CD1c-positive myeloid dendritic cell (primary cell): ENCODE results near the gene NAPSA.

Source experiments
- DNase-seq: peaks from one replicate; pipeline ENCODE4 v3.0.0-alpha.2; 2016; ENCODE audit errors: extremely low spot score

The NAPSA gene

GRCh38 chr19:50317115-50317514 lies 48.3 kb downstream of the NAPSA start:
- DNase-seq = no peak

GRCh38 chr19:50315773-50316448 lies 49.5 kb downstream of the NAPSA start:
- DNase-seq = no peak

GRCh38 chr19:50314724-50315708 lies 50.4 kb downstream of the NAPSA start:
- DNase-seq = no peak

GRCh38 chr19:50313812-50314536 lies 51.5 kb downstream of the NAPSA start:
- DNase-seq = no peak

- DNase-seq = no peak
These were observed 52.2 kb downstream of the NAPSA start for GRCh38 chr19:50312967-50313811.

GRCh38 chr19:50311723-50312635 lies 53.5 kb downstream of the NAPSA start:
- DNase-seq = no peak

- DNase-seq = no peak
These were observed 54.5 kb downstream of the NAPSA start for GRCh38 chr19:50310759-50311465.

GRCh38 chr19:50309396-50310125 lies 55.9 kb downstream of the NAPSA start:
- DNase-seq = no peak

GRCh38 chr19:50308991-50309390 lies 56.4 kb downstream of the NAPSA start:
- DNase-seq = no peak
